Measurements from ENCODE around the gene NAA10.

DNA sequence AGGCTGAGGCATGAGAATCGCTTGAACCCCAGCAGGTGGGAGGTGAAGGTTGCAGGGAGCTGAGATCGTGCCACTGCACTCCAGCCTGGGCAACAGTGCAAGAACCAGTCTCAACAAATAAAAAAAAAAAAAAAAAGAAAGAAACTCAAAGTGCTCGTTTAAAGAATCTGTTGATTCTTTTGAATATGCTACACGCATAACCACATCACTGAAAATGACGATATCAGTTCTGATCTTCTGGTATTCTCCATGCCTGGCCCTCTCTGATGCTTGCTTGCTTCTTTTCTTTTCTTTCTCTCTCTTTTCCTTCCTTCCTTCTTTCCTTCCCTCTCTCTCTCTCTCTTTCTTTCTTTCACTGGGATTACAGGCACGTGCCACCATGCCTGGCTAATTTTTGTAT, 23.0 kb downstream of the NAA10 start:
- TF ChIP-seq POLR2AphosphoS5 (IDR thresholded peaks at IDR 0.05), result no peak
- no peak for TF ChIP-seq CTCF (IDR thresholded peaks at IDR 0.05)
